ENCODE results near the gene ATXN10.

Gene ATXN10

GRCh38 chr22:45804319-45804985 is 132.8 kb downstream of the ATXN10 start:
- no peak for DNase-seq (ENCODE audit: low read depth)
- TF ChIP-seq, protein P1, sequence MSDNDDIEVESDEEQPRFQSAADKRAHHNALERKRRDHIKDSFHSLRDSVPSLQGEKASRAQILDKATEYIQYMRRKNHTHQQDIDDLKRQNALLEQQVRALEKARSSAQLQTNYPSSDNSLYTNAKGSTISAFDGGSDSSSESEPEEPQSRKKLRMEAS (IDR thresholded peaks at IDR 0.05; ENCODE audit: low read depth, low read length) = no peak
- TF ChIP-seq CTCF (IDR thresholded peaks at IDR 0.05; ENCODE audit: low read depth, low read length) = no peak
- no peak for TF ChIP-seq POLR2A (IDR thresholded peaks at IDR 0.05; ENCODE audit: extremely low read depth, insufficient read length)
- TF ChIP-seq MYC (IDR thresholded peaks at IDR 0.05; ENCODE audit: low read depth, low read length) = no peak
- H3K4me3 ChIP-seq (ENCODE audit: low read depth, low read length) = no peak overlapping the region

DNA sequence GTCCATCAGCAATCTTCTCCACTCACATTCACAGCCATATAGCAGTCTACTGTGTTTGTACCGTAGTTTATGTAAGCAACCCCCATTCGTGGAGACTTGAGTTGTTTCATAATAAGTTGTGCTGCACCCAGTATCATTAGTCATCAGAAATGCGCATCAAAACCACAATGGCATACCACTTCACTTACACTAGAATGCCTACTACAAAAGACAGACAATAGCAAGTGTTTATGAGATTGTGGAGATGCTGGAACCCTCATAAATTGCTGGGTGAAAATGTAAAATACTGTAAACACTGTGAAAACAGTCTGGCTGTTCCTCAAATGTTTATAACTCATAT is 133.3 kb downstream of the ATXN10 start:
- TF ChIP-seq, protein P1 (IDR thresholded peaks at IDR 0.05; ENCODE audit: low read depth, low read length) = no peak
- TF ChIP-seq MYC (IDR thresholded peaks at IDR 0.05; ENCODE audit: low read depth, low read length) = no peak
- no peak for TF ChIP-seq CTCF (IDR thresholded peaks at IDR 0.05; ENCODE audit: low read depth, low read length)
- TF ChIP-seq POLR2A (IDR thresholded peaks at IDR 0.05; ENCODE audit: extremely low read depth, insufficient read length) = no peak
- H3K4me3 ChIP-seq (ENCODE audit: low read depth, low read length) = no peak overlapping the region
- peak; percentile 81 for DNase-seq (ENCODE audit: low read depth)

DNA sequence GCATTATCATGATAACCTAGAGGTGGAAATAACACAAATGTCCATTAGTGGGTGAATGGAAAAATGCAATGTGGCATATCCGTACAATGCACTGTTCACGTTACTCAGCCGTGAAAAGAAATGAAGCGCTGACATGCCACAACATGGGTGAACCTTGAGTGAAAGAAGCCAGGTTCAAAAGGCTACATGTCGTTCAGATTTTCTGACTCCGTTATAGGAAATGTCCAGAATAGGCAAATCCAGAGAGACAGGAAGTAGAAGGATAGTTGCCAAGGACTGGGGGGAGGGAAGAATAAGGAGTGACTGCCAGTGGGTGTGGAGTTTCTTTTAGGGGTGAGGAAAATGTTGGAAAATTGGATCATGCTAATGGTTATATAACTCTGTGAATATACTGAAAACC is 133.8 kb downstream of the ATXN10 start:
- no peak for TF ChIP-seq MYC (IDR thresholded peaks at IDR 0.05; ENCODE audit: low read depth, low read length)
- TF ChIP-seq POLR2A (IDR thresholded peaks at IDR 0.05; ENCODE audit: extremely low read depth, insufficient read length) = no peak
- DNase-seq (ENCODE audit: low read depth) = no peak
- H3K4me3 ChIP-seq (ENCODE audit: low read depth, low read length) = no peak overlapping the region

- H3K4me3 ChIP-seq (ENCODE audit: low read depth, low read length) = no peak overlapping the region
- no peak for DNase-seq (ENCODE audit: low read depth)
- TF ChIP-seq CTCF (IDR thresholded peaks at IDR 0.05; ENCODE audit: low read depth, low read length) (no peak), POLR2A (IDR thresholded peaks at IDR 0.05; ENCODE audit: extremely low read depth, insufficient read length) (no peak), MYC (IDR thresholded peaks at IDR 0.05; ENCODE audit: low read depth, low read length) (no peak)
- TF ChIP-seq, protein P1 (IDR thresholded peaks at IDR 0.05; ENCODE audit: low read depth, low read length) = no peak
Observed at GRCh38 chr22:45807156-45807915, 135.7 kb downstream of the ATXN10 start.

- TF ChIP-seq POLR2A (IDR thresholded peaks at IDR 0.05; ENCODE audit: extremely low read depth, insufficient read length) (no peak), MYC (IDR thresholded peaks at IDR 0.05; ENCODE audit: low read depth, low read length) (no peak), CTCF (IDR thresholded peaks at IDR 0.05; ENCODE audit: low read depth, low read length) (no peak)
- TF ChIP-seq, protein P1 (IDR thresholded peaks at IDR 0.05; ENCODE audit: low read depth, low read length) = no peak
- no peak for DNase-seq (ENCODE audit: low read depth)
- H3K4me3 ChIP-seq (ENCODE audit: low read depth, low read length) = no peak overlapping the region
Observed at GRCh38 chr22:45812910-45813309, 141.3 kb downstream of the ATXN10 start.

DNA sequence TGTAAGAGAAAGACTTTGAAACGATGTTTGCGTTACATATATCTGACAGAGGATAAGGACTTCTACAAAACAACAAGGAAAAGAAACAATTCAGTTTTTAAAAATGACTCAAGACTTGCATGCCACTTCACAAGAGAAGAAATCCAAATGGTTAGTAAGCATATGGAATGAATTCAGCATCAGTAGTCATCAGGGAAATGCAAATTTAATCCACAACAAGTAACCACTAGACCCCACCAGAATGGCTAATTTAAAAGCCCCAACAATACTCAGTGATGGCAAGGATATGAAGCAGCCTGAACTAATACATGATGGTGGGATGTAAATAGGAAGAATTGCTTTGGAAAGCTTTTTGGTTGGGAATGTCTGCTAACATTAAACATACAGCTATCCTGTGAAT is 142.6 kb downstream of the ATXN10 start:
- TF ChIP-seq, protein P1 (IDR thresholded peaks at IDR 0.05; ENCODE audit: low read depth, low read length) = no peak
- no peak for TF ChIP-seq CTCF (IDR thresholded peaks at IDR 0.05; ENCODE audit: low read depth, low read length)
- no peak overlapping the region for H3K4me3 ChIP-seq (ENCODE audit: low read depth, low read length)
- DNase-seq (ENCODE audit: low read depth) = no peak

All from NB4 (cell line).